HCT116 (cell line): Measurements from ENCODE around the gene CDK5RAP1.

ENCODE experiments used
- CTCF ChIP-seq, 3 experiments: fragments of 200-600 bp in 1 of 3; sonication (generic) in 1 of 3; IDR thresholded peaks in 2 of 3; conservative IDR thresholded peaks in 1 of 3; 2 replicates each; pipeline ENCODE4 v1.5.1; 2012 to 2017; ENCODE audit warnings: low read depth in 2 of 3, low read length in 2 of 3, antibody characterized with exemption in 1 of 3, borderline replicate concordance in 1 of 3, control low read depth in 1 of 3, mild to moderate bottlenecking in 1 of 3, mixed read lengths in 1 of 3, mixed run types in 1 of 3, moderate library complexity in 1 of 3; ENCODE audit not compliant: insufficient read depth in 1 of 3
- EZH2phosphoT487 ChIP-seq: fragments of 200-600 bp; IDR thresholded peaks from 2 replicates; pipeline ENCODE4 v1.6.1; 2018; ENCODE audit warnings: antibody characterized with exemption, borderline replicate concordance
- SP1 ChIP-seq: IDR thresholded peaks from 2 replicates; pipeline ENCODE4 v1.6.1; 2012; ENCODE audit warnings: low read depth

- TF ChIP-seq EZH2phosphoT487: no peak
- TF ChIP-seq SP1: no peak
- TF ChIP-seq CTCF (IDR thresholded peaks at IDR 0.05 in 2 of 3, conservative IDR thresholded peaks at IDR 0.05 in 1 of 3; ENCODE audit: borderline replicate concordance in 1 of 3, insufficient read depth in 1 of 3, low read depth in 2 of 3, low read length in 2 of 3): no peak
Measured at GRCh38 chr20:33345342-33345741, 56.0 kb downstream of the CDK5RAP1 start.
